ENCODE results near the gene SALL4. TPM values are rescaled to one million over a fixed set of nuclear protein-coding genes. Genes with fewer than 3 reads are reported as not detected.

The SALL4 gene
- polyA plus RNA-seq, 1 experiment = 0.46 TPM

DNA sequence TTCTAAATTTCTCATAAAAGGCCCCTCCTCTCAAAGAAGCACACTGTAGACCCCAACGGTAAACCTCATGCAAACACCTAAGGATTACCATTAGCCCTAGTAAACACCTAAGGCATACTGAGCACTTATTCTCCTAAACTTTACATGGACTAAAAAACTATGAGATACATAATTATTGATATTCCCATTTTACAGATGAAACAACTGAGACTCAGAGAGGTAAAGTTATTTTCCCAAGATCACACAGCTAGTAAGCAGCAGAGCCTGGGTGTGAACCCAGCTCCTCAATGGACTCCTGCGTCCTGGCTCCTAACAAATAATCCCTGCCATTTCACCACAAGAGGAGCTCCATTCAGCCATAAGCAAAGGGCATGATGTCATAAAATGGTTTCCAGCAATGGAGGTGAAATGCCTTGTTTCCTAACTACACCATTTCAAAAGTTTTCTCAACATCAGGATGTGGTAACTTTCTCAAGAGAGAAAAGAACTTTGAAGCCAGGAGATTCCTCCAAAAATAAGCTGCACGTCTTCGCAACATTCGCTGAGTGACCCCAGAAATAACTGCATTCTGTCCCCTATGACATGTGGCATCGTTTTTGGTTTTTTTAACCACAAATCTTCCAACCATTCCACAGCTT lies 38.2 kb downstream of the SALL4 start:
- CTCF ChIA-PET = interaction anchor here (0.6 to 2.4 kb wide), 5 partner anchors 11 to 63 kb away, joined by 3 to 11 read pairs (median 4); no protein-coding TSS in a partner anchor

GRCh38 chr20:51760905-51761546 lies 41.3 kb downstream of the SALL4 start:
- Histone ChIP-seq H3K9me3 (ENCODE audit: control insufficient read depth, insufficient read depth, low read length) (peaks cover 4% of the 10 kb centered on the region; the same call in 1 of the 2 replicates), H3K4me3 (ENCODE audit: low read depth, low read length) (no peak overlapping the region), H3K27ac (ENCODE audit: low read depth, low read length) (peak overlapping the region; percentile 90), H3K27me3 (ENCODE audit: control insufficient read depth, insufficient read depth, low read length) (no peaks in the 10 kb centered on the region)
- TF ChIP-seq, protein P1, sequence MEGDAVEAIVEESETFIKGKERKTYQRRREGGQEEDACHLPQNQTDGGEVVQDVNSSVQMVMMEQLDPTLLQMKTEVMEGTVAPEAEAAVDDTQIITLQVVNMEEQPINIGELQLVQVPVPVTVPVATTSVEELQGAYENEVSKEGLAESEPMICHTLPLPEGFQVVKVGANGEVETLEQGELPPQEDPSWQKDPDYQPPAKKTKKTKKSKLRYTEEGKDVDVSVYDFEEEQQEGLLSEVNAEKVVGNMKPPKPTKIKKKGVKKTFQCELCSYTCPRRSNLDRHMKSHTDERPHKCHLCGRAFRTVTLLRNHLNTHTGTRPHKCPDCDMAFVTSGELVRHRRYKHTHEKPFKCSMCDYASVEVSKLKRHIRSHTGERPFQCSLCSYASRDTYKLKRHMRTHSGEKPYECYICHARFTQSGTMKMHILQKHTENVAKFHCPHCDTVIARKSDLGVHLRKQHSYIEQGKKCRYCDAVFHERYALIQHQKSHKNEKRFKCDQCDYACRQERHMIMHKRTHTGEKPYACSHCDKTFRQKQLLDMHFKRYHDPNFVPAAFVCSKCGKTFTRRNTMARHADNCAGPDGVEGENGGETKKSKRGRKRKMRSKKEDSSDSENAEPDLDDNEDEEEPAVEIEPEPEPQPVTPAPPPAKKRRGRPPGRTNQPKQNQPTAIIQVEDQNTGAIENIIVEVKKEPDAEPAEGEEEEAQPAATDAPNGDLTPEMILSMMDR (IDR thresholded peaks at IDR 0.05; ENCODE audit: low read depth, low read length) = no peak
- CTCF ChIA-PET = interaction anchor here (0.6 kb wide), 1 partner anchor 60 kb away, joined by 3 read pairs; no protein-coding TSS in a partner anchor
- POLR2A ChIA-PET = interaction anchor here (0.8 to 1.0 kb wide), 2 partner anchors 9 to 11 kb away, joined by 3 read pairs; no protein-coding TSS in a partner anchor
- DNase-seq (ENCODE audit: low read depth, low spot score) = peak; percentile 79

More for the DNA sequence above, 38.2 kb downstream of the SALL4 start:
- Histone ChIP-seq H3K4me3 (ENCODE audit: low read depth, low read length) (no peak overlapping the region), H3K9me3 (ENCODE audit: control insufficient read depth, insufficient read depth, low read length) (peaks cover 4% of the 10 kb centered on the region; the same call in 1 of the 2 replicates), H3K27ac (ENCODE audit: low read depth, low read length) (no peak overlapping the region), H3K27me3 (ENCODE audit: control insufficient read depth, insufficient read depth, low read length) (no peaks in the 10 kb centered on the region)
- DNase-seq (ENCODE audit: low read depth, low spot score) = no peak
- TF ChIP-seq, protein P1 (IDR thresholded peaks at IDR 0.05; ENCODE audit: low read depth, low read length) = 0 out of 2 replicates have a peak, but pooled peaks have one; percentile 18
- POLR2A ChIA-PET = no interaction called here

DNA sequence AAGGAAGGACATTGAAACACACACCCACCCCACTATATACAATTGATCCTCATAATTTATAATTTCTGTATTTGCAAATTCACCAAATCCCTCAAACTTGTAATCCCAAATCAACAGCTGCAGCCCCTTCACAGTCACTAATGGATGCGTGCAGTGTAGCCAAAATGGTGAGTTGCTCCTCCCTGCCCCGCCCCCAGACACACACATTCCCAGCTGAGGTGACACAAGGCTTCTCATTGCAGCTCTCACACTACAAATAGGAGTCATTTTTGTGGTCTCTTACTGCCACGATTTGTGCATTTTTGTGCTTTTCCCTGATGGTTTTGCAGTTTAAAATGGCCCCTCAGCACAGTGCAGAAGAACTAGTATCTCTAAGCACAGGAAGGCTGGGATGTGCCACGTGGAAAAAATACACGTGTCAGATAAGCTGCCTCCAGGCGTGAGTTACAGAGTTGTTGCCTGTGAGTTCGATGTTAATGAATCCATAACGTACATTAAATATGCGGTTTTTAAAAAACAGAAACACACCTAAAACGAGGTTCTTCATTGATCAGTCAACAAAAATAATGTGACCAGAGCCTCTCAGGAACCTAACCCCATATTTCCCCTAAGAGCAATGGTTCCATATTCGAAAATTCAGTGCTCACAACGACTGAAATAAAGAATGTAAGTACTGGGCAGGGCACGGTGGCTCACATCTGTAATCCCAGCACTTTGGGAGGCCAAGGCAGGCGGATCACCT lies 42.4 kb downstream of the SALL4 start:
- ChIA-PET CTCF (interaction anchor here (0.7 to 0.9 kb wide), 2 partner anchors 7 to 40 kb away, joined by 3 to 12 read pairs; no protein-coding TSS in a partner anchor), POLR2A (no interaction called here)
- H3K27ac ChIP-seq (ENCODE audit: low read depth, low read length) = peak overlapping the region; percentile 21
- no peak for DNase-seq (ENCODE audit: low read depth, low spot score)
- TF ChIP-seq, protein P1 (IDR thresholded peaks at IDR 0.05; ENCODE audit: low read depth, low read length) = no peak
- H3K4me3 ChIP-seq (ENCODE audit: low read depth, low read length) = no peak overlapping the region
- no peaks in the 10 kb centered on the region for H3K27me3 ChIP-seq (ENCODE audit: control insufficient read depth, insufficient read depth, low read length)
- H3K9me3 ChIP-seq (ENCODE audit: control insufficient read depth, insufficient read depth, low read length) = peaks cover 4% of the 10 kb centered on the region; the same call in 1 of the 2 replicates

DNA sequence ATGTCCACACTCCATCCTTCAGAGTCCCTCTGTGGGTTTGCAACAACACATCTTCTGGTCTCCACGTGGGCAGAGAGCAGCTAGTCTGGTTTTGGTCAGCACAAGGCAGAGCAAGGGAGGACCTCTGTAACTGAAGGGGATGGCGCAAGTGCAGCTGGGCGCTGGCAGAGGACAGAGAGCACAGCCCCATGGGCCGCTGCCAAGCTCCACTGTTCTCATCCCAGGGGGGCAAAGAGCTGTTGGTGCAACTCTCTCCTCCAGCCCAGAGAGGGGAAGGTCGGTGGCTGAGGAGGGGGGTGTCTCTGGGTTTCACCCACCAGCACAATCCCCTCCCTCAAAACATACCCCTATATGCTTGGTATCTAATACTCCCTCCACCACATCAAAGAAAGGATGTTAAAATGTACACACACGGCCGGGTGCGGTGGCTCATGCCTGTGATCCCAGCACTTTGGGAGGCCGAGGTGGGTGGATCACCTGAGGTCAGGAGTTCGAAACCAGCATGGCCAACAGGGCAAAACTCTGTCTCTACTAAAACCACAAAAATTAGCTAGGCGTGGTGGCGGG lies 43.3 kb downstream of the SALL4 start:
- no peak for DNase-seq (ENCODE audit: low read depth, low spot score)
- Histone ChIP-seq H3K4me3 (ENCODE audit: low read depth, low read length) (no peak overlapping the region), H3K27ac (ENCODE audit: low read depth, low read length) (no peak overlapping the region), H3K9me3 (ENCODE audit: control insufficient read depth, insufficient read depth, low read length) (peaks cover 4% of the 10 kb centered on the region; the same call in 1 of the 2 replicates), H3K27me3 (ENCODE audit: control insufficient read depth, insufficient read depth, low read length) (no peaks in the 10 kb centered on the region)
- POLR2A ChIA-PET = no interaction called here
- TF ChIP-seq, protein P1 (IDR thresholded peaks at IDR 0.05; ENCODE audit: low read depth, low read length) = no peak
- CTCF ChIA-PET = no interaction called here

Measured in AG04450 (cell line).